Measurements from ENCODE around the gene PKIB. TPM values are rescaled to one million over a fixed set of nuclear protein-coding genes. Genes with fewer than 3 reads are reported as not detected.

The PKIB gene
- total RNA-seq, 2 experiments from 2014 or later, result 0.69 to 0.90 TPM

- ChIA-PET POLR2A (no interaction called here), CTCF (no interaction called here)
- H3K27me3 Mint-ChIP-seq, result no peaks in the 10 kb centered on the region
- no peaks in the 10 kb centered on the region for H3K4me1 Mint-ChIP-seq (ENCODE audit: low read depth)
- H3K36me3 Mint-ChIP-seq (ENCODE audit: low read depth), result no peaks in the 10 kb centered on the region
- TF ChIP-seq CTCF (IDR thresholded peaks at IDR 0.05), result no peak
- intact Hi-C loops (cut with micrococcal nuclease), result no loop called here
- DNase-seq, result no peak
- H3K27ac Mint-ChIP-seq, result no peak overlapping the region
- no peak for ATAC-seq
- H3K9me3 Mint-ChIP-seq, result no peaks in the 10 kb centered on the region
- no peak overlapping the region for H3K4me3 Mint-ChIP-seq
Measured at GRCh38 chr6:122673343-122673961, 63.2 kb downstream of the PKIB start.

GRCh38 chr6:122676146-122676545 lies 65.9 kb downstream of the PKIB start:
- ATAC-seq, result no peak
- Mint-ChIP-seq H3K4me1 (ENCODE audit: low read depth) (no peaks in the 10 kb centered on the region), H3K27me3 (no peaks in the 10 kb centered on the region), H3K4me3 (no peak overlapping the region), H3K9me3 (no peaks in the 10 kb centered on the region), H3K27ac (no peak overlapping the region), H3K36me3 (ENCODE audit: low read depth) (no peaks in the 10 kb centered on the region)
- no peak for TF ChIP-seq CTCF (IDR thresholded peaks at IDR 0.05)
- no peak for DNase-seq
- intact Hi-C loops (cut with micrococcal nuclease), result no loop called here
- CTCF ChIA-PET, result interaction anchor here (0.7 kb wide), 1 partner anchor 184 kb away, joined by 3 read pairs; no protein-coding TSS in a partner anchor
- POLR2A ChIA-PET, result no interaction called here

DNA sequence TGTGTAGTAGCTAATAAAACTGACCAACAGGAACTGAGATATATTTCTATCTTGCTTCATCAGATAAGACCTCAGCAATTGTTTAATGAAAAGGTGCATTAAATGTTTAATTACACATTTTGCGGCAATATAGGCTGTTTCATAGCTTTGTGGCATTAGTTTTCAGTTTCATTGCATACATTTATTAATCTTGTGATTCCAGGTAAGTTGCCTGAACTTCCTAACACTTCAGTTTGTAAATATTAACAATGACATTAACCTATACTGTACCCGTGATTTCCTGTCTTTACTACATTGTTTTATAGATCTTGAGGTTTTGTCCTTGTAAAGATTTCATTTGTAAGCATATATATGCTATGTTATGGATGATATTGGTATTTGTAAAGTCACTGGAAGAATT lies 66.5 kb downstream of the PKIB start:
- intact Hi-C loops (cut with micrococcal nuclease), result no loop called here
- ATAC-seq, result no peak
- CTCF ChIA-PET, result interaction anchor here (0.7 kb wide), 1 partner anchor 185 kb away, joined by 3 read pairs; no protein-coding TSS in a partner anchor
- Mint-ChIP-seq H3K9me3 (no peaks in the 10 kb centered on the region), H3K27ac (no peak overlapping the region), H3K4me1 (ENCODE audit: low read depth) (no peaks in the 10 kb centered on the region), H3K36me3 (ENCODE audit: low read depth) (no peaks in the 10 kb centered on the region), H3K4me3 (no peak overlapping the region), H3K27me3 (no peaks in the 10 kb centered on the region)
- POLR2A ChIA-PET, result no interaction called here
- DNase-seq, result no peak
- TF ChIP-seq CTCF (IDR thresholded peaks at IDR 0.05), result no peak

- intact Hi-C loops (cut with micrococcal nuclease), result no loop called here
- Mint-ChIP-seq H3K9me3 (no peaks in the 10 kb centered on the region), H3K27me3 (no peaks in the 10 kb centered on the region), H3K27ac (no peak overlapping the region), H3K4me1 (ENCODE audit: low read depth) (no peaks in the 10 kb centered on the region), H3K4me3 (no peak overlapping the region), H3K36me3 (ENCODE audit: low read depth) (no peaks in the 10 kb centered on the region)
- ATAC-seq (no peak), DNase-seq (no peak)
- ChIA-PET POLR2A (no interaction called here), CTCF (no interaction called here)
- no peak for TF ChIP-seq CTCF (IDR thresholded peaks at IDR 0.05)
Measured at GRCh38 chr6:122677406-122677805, 67.2 kb downstream of the PKIB start.

- Mint-ChIP-seq H3K27ac (no peak overlapping the region), H3K4me1 (ENCODE audit: low read depth) (no peaks in the 10 kb centered on the region), H3K4me3 (no peak overlapping the region), H3K27me3 (no peaks in the 10 kb centered on the region), H3K9me3 (no peaks in the 10 kb centered on the region), H3K36me3 (ENCODE audit: low read depth) (no peaks in the 10 kb centered on the region)
- ATAC-seq, result no peak
- no peak for DNase-seq
- no peak for TF ChIP-seq CTCF (IDR thresholded peaks at IDR 0.05)
- POLR2A ChIA-PET, result no interaction called here
- intact Hi-C loops (cut with micrococcal nuclease), result no loop called here
- CTCF ChIA-PET, result no interaction called here
Measured at GRCh38 chr6:122678841-122679240, 68.6 kb downstream of the PKIB start.

All from activated CD8-positive, alpha-beta T cell treated with anti-CD3 and anti-CD28 coated beads for 36 hours (primary cell).